ENCODE measurements around the gene MAPK11. TPM values are rescaled to one million over a fixed set of nuclear protein-coding genes. Genes with fewer than 3 reads are reported as not detected.

Gene MAPK11
- total RNA-seq, 4 donors from 2014 or later: 12.1 to 38.9 (median 20.4) TPM

DNA sequence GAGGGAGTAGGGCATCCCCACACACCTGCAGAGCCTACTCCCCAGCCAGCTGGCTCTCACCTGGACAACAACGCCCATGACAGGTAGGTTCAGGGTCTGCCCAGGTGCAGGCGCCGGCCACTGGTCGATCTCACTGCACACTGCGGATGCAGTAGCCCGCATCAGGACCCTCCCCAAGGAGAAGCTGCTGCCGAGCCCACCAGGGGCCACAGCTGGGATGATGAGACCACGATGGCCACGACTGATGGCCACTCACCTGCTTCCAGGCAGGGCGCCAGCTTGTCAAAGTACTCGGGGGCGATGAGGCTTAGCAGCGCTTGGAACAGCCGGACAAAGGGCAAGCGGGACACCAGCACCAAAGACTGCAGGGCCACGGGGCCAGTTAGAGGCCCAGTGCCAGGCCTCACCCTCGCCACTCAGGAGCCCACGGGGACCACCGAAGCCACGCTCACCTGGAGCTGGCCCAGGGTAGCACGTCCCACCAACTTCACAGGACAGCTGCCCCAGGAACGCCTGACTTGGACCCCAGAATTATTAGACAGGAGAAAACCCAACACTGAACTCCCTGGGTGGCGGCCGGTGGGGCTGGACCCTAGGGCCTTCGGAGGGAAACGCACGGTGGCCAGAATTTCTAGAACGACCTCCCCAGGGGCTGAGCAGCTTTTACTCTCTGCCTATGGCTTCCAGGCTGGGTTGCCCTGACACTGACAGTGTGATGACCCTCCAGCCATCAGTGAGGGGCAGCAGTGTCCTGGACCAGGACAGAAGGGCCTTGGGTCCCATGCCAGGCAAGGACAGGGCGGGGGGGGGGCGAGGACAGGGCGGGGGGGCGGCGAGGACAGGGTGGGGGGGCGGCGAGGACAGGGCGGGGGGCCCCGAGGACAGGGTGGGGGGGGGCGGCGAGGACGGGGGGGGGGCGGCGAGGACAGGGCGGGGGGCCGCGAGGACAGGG is 46.2 kb upstream of the MAPK11 start:
- no peak for ATAC-seq (ENCODE audit: low FRiP score)
- TF ChIP-seq, protein P1, sequence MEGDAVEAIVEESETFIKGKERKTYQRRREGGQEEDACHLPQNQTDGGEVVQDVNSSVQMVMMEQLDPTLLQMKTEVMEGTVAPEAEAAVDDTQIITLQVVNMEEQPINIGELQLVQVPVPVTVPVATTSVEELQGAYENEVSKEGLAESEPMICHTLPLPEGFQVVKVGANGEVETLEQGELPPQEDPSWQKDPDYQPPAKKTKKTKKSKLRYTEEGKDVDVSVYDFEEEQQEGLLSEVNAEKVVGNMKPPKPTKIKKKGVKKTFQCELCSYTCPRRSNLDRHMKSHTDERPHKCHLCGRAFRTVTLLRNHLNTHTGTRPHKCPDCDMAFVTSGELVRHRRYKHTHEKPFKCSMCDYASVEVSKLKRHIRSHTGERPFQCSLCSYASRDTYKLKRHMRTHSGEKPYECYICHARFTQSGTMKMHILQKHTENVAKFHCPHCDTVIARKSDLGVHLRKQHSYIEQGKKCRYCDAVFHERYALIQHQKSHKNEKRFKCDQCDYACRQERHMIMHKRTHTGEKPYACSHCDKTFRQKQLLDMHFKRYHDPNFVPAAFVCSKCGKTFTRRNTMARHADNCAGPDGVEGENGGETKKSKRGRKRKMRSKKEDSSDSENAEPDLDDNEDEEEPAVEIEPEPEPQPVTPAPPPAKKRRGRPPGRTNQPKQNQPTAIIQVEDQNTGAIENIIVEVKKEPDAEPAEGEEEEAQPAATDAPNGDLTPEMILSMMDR (IDR thresholded peaks at IDR 0.05): no peak
- no peak for DNase-seq (ENCODE audit: low spot score)

DNA sequence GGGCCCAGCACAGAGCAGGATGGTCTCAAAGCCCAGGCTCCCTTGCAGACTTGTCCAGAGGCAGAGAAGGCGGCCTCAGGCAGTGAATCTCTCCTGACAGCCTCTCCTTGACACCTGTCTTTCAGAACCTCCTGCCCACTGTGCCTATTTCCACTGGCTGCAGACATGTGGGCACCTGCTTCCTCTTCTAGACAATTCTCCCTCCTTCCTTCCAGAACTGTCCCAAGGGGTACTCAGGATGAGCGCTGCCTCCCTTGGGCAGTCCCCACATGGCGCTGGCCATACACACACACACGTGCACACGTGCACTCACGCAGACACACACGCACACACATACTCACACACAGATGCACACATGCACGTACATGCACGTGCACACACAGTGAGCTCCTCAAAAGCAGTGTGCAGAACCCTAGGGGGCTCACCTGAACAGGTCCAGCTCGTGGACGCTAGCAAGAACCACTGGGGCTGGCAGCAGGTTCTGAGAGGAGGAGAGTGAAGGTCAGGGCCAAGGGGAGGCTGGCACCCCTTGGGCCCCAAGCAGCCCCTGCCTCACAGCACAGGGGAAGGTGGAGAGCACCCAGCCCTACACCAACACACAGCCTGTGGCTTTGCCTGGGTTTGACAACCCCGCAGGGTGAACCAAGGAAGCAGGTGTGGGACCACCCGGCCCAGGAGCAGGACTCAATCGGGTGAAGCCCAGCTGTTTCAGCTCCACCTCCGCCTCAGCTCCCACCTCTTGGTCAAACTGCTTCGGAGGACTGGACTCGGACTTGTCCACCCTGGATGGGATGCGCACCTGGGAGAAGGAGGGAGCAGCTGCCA is 45.3 kb upstream of the MAPK11 start:
- DNase-seq (ENCODE audit: low spot score): no peak
- TF ChIP-seq, protein P1 (IDR thresholded peaks at IDR 0.05): no peak
- no peak for ATAC-seq (ENCODE audit: low FRiP score)

DNA sequence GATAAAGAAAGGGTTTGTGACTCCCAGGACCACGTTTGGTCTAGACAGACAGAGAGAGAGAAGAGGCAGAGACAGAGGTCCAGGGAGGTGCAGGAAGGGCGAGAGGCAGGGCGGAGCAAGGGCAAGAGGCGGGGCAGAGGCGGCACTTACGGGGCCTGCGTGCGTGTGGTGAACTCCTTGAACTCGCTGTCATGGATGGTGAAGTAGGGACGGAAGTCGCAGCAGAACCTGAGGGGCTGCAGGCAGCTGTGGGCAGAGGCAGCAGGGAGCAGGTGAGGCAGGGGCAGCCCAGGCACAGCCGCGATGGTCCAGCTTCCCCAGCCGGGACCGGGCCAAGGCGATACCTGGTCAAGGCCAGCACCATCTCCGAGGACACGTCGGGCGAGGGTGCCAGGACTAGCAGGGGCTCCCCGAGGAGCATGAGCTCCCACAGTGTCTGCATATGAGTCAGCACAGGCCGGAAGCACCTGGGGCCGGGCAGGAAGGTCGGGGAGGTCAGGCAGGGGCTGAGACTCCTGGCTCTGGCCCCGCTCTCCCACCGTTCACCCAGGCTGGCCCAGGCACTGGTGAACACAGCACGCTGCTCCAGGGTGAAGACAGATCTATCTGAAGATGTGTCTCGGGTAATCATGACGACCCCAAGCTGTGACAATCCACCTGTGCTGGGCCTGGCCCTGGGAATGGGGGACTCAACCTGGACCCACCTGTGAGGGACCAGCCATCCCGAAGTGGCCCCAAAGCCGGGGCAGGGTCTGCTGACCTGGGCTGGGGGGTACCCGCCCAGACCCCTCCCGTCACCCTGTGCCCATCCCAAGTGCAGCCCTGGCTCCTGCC is 44.5 kb upstream of the MAPK11 start:
- no peak for ATAC-seq (ENCODE audit: low FRiP score)
- TF ChIP-seq, protein P1 (IDR thresholded peaks at IDR 0.05): no peak
- no peak for DNase-seq (ENCODE audit: low spot score)

DNA sequence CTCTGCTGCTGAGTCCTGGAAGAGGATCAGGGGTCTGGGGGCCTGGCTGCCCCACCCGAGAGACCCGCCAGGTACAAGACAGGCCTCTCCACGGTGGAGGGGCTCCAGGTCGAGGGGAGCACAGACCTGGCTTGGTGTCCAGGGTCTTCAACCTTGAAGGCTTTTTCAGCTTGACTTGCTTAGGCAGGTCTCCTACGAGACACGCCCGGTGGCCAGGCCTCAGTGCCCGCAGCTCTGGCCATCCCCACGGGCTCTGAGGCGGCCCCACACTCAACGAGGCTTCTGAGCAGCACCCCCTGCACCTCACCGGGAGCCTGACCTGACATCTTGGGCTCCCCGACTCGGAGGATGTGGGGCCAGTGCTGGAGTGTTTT is 43.9 kb upstream of the MAPK11 start:
- DNase-seq (ENCODE audit: low spot score): no peak
- TF ChIP-seq, protein P1 (IDR thresholded peaks at IDR 0.05): no peak
- no peak for ATAC-seq (ENCODE audit: low FRiP score)

DNA sequence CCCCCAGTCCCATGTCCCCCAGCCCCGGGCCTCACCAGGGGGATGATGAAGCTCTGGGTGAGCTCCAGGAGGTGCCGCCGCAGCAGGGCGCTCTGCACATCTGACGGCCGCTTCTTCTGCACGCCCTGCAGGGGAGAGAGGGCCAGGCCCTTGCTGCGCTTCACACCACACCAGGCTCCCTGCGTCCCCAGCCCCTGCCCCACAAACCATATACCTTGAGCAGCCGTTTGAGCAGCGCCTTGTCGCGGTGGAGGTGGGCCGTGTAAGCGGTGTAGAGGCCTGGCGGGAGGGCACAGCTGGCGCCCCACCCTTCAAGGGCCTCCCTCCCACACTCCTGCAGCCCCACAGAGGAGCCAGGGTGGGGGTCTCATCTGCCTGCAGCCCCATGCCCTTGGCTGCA is 43.4 kb upstream of the MAPK11 start:
- DNase-seq (ENCODE audit: low spot score) (no peak), ATAC-seq (ENCODE audit: low FRiP score) (no peak)
- TF ChIP-seq, protein P1 (IDR thresholded peaks at IDR 0.05): no peak

DNA sequence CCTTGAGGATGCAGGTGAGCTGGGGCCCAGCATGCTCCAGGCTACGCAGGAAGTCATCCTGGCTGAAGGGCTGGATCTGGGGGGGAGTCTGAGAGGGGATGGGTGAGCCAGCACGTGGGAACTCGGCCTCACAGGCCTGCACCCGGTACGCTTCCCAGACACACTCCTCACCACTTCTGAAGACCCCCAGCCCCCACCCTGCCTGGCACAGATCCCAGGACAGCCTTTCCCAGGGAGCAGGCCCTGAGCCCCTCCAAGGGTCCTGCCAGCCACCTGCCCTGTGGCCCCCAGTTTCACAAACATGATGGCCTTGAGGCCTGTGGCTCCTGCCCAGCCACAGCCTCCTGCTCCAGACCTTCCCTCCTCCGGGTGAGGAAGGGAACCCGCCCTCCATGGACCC is 42.8 kb upstream of the MAPK11 start:
- TF ChIP-seq, protein P1 (IDR thresholded peaks at IDR 0.05): no peak
- no peak for DNase-seq (ENCODE audit: low spot score)
- no peak for ATAC-seq (ENCODE audit: low FRiP score)
